Measurements from ENCODE around the gene NUP153. TPM values are rescaled to one million over a fixed set of nuclear protein-coding genes. Genes with fewer than 3 reads are reported as not detected.
A peak's percentile ranks its signal among the peaks of the same experiment; 100 is the strongest.

Gene NUP153
- total and polyA plus RNA-seq, 2 of the 8 experiments (the other 6 are each of a cell fraction or from before 2014, with no cell fraction given), result 47.0 to 84.8 TPM

DNA sequence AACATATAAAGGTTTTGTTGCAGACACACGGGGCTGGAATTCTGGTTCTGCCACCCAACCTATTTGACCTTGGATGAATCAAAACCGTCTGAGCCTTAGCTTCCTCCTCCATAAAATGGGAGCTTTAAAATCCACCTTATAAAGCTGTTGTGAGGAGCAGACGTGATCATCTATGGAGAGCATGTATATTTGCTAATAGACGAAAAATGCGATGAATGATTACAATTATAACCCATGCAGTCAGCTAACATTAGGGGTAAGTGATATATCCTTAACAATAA lies 586 bp upstream of the NUP153 start:
- Histone ChIP-seq H3K4me3 (ENCODE audit: extremely low read depth in 1 of 4, insufficient read depth in 2 of 4, low read depth in 3 of 4, low read length in 4 of 4) (peak overlapping the region; percentile 25 to 92 (median 36)), H2AFZ (ENCODE audit: low read length) (0 out of 2 replicates have a peak overlapping the region, but pooled peaks have one; percentile 47), H4K8ac (ENCODE audit: extremely low read depth, insufficient read depth, low read length) (no peak overlapping the region), H3K4me2 (ENCODE audit: insufficient read depth in 1 of 2, low read depth in 2 of 2, low read length in 2 of 2) (peak overlapping the region; percentile 51 to 67), H3K79me1 (ENCODE audit: low read depth, low read length) (no peaks in the 10 kb centered on the region), H3K56ac (replicated peaks; ENCODE audit: insufficient read length, low read depth, low read length) (no peak overlapping the region), H3K23ac (ENCODE audit: insufficient read length) (no peak overlapping the region), H2BK5ac (ENCODE audit: low read depth, low read length) (peak overlapping the region; percentile 26; the same call in 1 of the 2 replicates), H4K91ac (replicated peaks; ENCODE audit: insufficient read length, low read length) (no peak overlapping the region), H3K23me2 (ENCODE audit: low read depth, low read length) (no peaks in the 10 kb centered on the region), H3K14ac (ENCODE audit: insufficient read length) (no peak overlapping the region), H4K5ac (ENCODE audit: insufficient read length, low read depth, low read length) (peak overlapping the region; percentile 47), H3K18ac (ENCODE audit: extremely low read depth, low read length) (no peak overlapping the region), H2AK5ac (ENCODE audit: low read depth, low read length) (no peak overlapping the region), H2BK20ac (ENCODE audit: low read length) (no peak overlapping the region), H2BK120ac (replicated peaks; ENCODE audit: low read depth, low read length) (peak overlapping the region; percentile 18), H3K79me2 (ENCODE audit: control insufficient read depth in 1 of 2, insufficient read depth in 2 of 2, low read length in 2 of 2) (peaks cover 22 to 38% of the 10 kb centered on the region in 2 experiments), H3K27ac (ENCODE audit: low read depth, low read length) (no peak overlapping the region), H3K36me3 (ENCODE audit: control insufficient read depth in 2 of 4, insufficient read depth in 4 of 4, low read length in 3 of 4) (no peaks in the 10 kb centered on the region), H4K20me1 (replicated peaks in 1 of 2; ENCODE audit: control insufficient read depth in 1 of 2, insufficient read depth in 2 of 2, low read length in 2 of 2) (peaks cover 6 to 8% of the 10 kb centered on the region in 2 experiments), H3K4me1 (replicated peaks in 1 of 4; ENCODE audit: control insufficient read depth in 3 of 4, insufficient read depth in 4 of 4, low read length in 3 of 4) (peaks cover 0 to 3% (median 0%) of the 10 kb centered on the region in 4 experiments; a peak in 3 of 7 replicates), H2BK12ac (ENCODE audit: low read depth, low read length) (no peak overlapping the region), H2BK15ac (ENCODE audit: low read length) (no peak overlapping the region), H3K9me3 (ENCODE audit: insufficient read depth in 2 of 2, low read depth in 1 of 2, low read length in 1 of 2) (no peaks in the 10 kb centered on the region), H3K9ac (replicated peaks in 1 of 4; ENCODE audit: extremely low read depth in 1 of 4, low read depth in 3 of 4, low read length in 3 of 4) (no peak overlapping the region), H3K4ac (replicated peaks; ENCODE audit: insufficient read length, low read depth, low read length) (peak overlapping the region; percentile 76), H3K27me3 (replicated peaks in 1 of 4; ENCODE audit: control insufficient read depth in 3 of 4, extremely low read depth in 1 of 4, insufficient read depth in 3 of 4, low read length in 3 of 4) (no peaks in the 10 kb centered on the region)
- DNase-seq (ENCODE audit: low read depth in 1 of 2, low spot score in 2 of 2) (no peak), FAIRE-seq (no peak)
- CTCF ChIA-PET (ENCODE audit: partially characterized antibody), result interaction anchor here (0.6 to 2.4 kb wide), 5 partner anchors 10 to 97 kb away, joined by 3 to 8 read pairs (median 3); no protein-coding TSS in a partner anchor
- TF ChIP-seq SRF (IDR thresholded peaks at IDR 0.05; ENCODE audit: low read depth, low read length), result no peak
- no peak for TF ChIP-seq SIRT6 (IDR thresholded peaks at IDR 0.05; ENCODE audit: low read length)
- TF ChIP-seq RAD21 (IDR thresholded peaks at IDR 0.05 in 1 of 2, conservative IDR thresholded peaks at IDR 0.05 in 1 of 2; ENCODE audit: low read depth in 2 of 2, low read length in 2 of 2), result no peak
- TF ChIP-seq TAF7 (optimal IDR thresholded peaks at IDR 0.05; ENCODE audit: borderline replicate concordance, low read depth, low read length), result no peak
- TF ChIP-seq GTF2F1 (IDR thresholded peaks at IDR 0.05; ENCODE audit: borderline replicate concordance, low read depth, low read length), result no peak
- no peak for TF ChIP-seq HDAC2 (IDR thresholded peaks at IDR 0.05; ENCODE audit: borderline replicate concordance in 1 of 2, low read depth in 2 of 2, low read length in 2 of 2)
- TF ChIP-seq ZNF274 (IDR thresholded peaks at IDR 0.05; ENCODE audit: borderline replicate concordance, extremely low read depth, low read length), result no peak
- TF ChIP-seq POLR2AphosphoS5 (IDR thresholded peaks at IDR 0.05; ENCODE audit: low read depth, low read length), result no peak
- TF ChIP-seq RFX5 (IDR thresholded peaks at IDR 0.05; ENCODE audit: borderline replicate concordance, low read depth, low read length), result no peak
- no peak for TF ChIP-seq CBX5 (IDR thresholded peaks at IDR 0.05; ENCODE audit: low read depth, low read length)
- POLR2A ChIA-PET (ENCODE audit: partially characterized antibody), result interaction anchor here (0.6 to 2.8 kb wide), 19 partner anchors 8 to 445 kb away, joined by 3 to 14 read pairs (median 4); partner anchors contain the start of genes FAM8A1 and KIF13A
- 34% methylated on average over 5 of the region's 5 CpGs; no CpG with 5 or more reads in 1 of the 2 experiments for WGBS, 2 experiments (ENCODE audit: extremely low coverage in 1 of 2, insufficient coverage in 1 of 2, insufficient read length in 1 of 2, insufficient replicate concordance in 2 of 2, low coverage in 1 of 2, low lambda C conversion rate in 2 of 2, missing lambda C conversion rate in 1 of 2)
